Bronchial epithelial cell (primary cell): ENCODE data around the gene LRMDA. TPM values are rescaled to one million over a fixed set of nuclear protein-coding genes. Genes with fewer than 3 reads are reported as not detected.
A peak's percentile ranks its signal among the peaks of the same experiment; 100 is the strongest.

Experiments
- DNase-seq: peaks from one replicate; pipeline ENCODE4 v3.0.0-alpha.2; 2010; ENCODE audit warnings: low read depth
- FAIRE-seq: peaks from 2 replicates; lab custom pipeline; 2011; peaks lifted over from hg19 to GRCh38; lab: Jason Lieb, UNC
- H3K27me3 ChIP-seq: 2 replicates; pipeline ENCODE4 v1.5.1; 2011; ENCODE audit warnings: low read length; ENCODE audit not compliant: control insufficient read depth, insufficient read depth
- H3K36me3 ChIP-seq: 2 replicates; pipeline ENCODE4 v1.5.1; 2011; ENCODE audit warnings: low read length; ENCODE audit not compliant: control insufficient read depth, insufficient read depth
- H3K4me3 ChIP-seq: 2 replicates; pipeline ENCODE4 v1.5.1; 2011; ENCODE audit warnings: mild to moderate bottlenecking, low read depth, low read length, control low read depth
- total RNA-seq: library from RNA; depleted of rRNA; stranded (reverse); fragments of >200 nt; gene quantifications from 2 replicates; pipeline ENCODE4 v1.2.1, GENCODE V29; 2014
- TF ChIP-seq, protein P1 (sequence below): IDR thresholded peaks from 2 replicates; pipeline ENCODE4 v1.5.1; 2011; ENCODE audit warnings: mild to moderate bottlenecking, moderate library complexity, low read length, control low read depth, inconsistent platforms; ENCODE audit not compliant: insufficient read depth, severe bottlenecking

Gene LRMDA
- total RNA-seq, 1 donor from 2014 or later = 1.6 TPM

DNA sequence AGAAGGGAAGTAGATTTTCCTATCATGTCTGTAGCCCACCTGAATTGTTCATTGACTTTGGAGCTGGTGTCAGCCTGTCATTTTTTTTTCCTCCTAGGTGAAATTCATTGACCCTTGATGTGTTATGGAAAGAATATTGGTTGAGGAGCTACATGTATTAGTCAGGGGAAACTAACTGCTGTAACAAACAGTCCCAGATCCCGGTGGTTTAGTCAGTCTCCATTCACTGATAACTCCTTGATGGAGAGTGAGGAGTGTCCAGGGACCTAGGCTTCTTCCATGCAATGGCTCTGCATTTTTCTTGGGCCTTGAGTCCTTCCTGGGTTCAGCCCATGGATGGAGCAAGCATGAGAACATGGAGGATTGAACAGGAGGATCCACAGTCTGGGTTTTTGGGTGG lies 643.2 kb downstream of the LRMDA start:
- H3K4me3 ChIP-seq = no peak overlapping the region
- TF ChIP-seq, protein P1, sequence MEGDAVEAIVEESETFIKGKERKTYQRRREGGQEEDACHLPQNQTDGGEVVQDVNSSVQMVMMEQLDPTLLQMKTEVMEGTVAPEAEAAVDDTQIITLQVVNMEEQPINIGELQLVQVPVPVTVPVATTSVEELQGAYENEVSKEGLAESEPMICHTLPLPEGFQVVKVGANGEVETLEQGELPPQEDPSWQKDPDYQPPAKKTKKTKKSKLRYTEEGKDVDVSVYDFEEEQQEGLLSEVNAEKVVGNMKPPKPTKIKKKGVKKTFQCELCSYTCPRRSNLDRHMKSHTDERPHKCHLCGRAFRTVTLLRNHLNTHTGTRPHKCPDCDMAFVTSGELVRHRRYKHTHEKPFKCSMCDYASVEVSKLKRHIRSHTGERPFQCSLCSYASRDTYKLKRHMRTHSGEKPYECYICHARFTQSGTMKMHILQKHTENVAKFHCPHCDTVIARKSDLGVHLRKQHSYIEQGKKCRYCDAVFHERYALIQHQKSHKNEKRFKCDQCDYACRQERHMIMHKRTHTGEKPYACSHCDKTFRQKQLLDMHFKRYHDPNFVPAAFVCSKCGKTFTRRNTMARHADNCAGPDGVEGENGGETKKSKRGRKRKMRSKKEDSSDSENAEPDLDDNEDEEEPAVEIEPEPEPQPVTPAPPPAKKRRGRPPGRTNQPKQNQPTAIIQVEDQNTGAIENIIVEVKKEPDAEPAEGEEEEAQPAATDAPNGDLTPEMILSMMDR = no peak
- H3K27me3 ChIP-seq = no peaks in the 10 kb centered on the region
- no peak for DNase-seq
- no peaks in the 10 kb centered on the region for H3K36me3 ChIP-seq
- peak; percentile 83 for FAIRE-seq

- H3K36me3 ChIP-seq = no peaks in the 10 kb centered on the region
- no peak for FAIRE-seq
These were observed 649.0 kb downstream of the LRMDA start for GRCh38 chr10:76080451-76080850.

GRCh38 chr10:76080991-76081390 lies 649.6 kb downstream of the LRMDA start:
- Histone ChIP-seq H3K36me3 (no peaks in the 10 kb centered on the region), H3K27me3 (no peaks in the 10 kb centered on the region), H3K4me3 (no peak overlapping the region)
- TF ChIP-seq, protein P1 = no peak
- DNase-seq (peak; percentile 21), FAIRE-seq (no peak)

More at GRCh38 chr10:76080451-76080850, 649.0 kb downstream of the LRMDA start:
- TF ChIP-seq, protein P1 = no peak
- H3K4me3 ChIP-seq = no peak overlapping the region
- H3K27me3 ChIP-seq = no peaks in the 10 kb centered on the region
- DNase-seq = peak; percentile 6

- FAIRE-seq = no peak
- DNase-seq = peak; percentile 69
- TF ChIP-seq, protein P1 = no peak
- no peaks in the 10 kb centered on the region for H3K27me3 ChIP-seq
- no peak overlapping the region for H3K4me3 ChIP-seq
- no peaks in the 10 kb centered on the region for H3K36me3 ChIP-seq
These were observed 650.8 kb downstream of the LRMDA start for GRCh38 chr10:76082232-76082631.

DNA sequence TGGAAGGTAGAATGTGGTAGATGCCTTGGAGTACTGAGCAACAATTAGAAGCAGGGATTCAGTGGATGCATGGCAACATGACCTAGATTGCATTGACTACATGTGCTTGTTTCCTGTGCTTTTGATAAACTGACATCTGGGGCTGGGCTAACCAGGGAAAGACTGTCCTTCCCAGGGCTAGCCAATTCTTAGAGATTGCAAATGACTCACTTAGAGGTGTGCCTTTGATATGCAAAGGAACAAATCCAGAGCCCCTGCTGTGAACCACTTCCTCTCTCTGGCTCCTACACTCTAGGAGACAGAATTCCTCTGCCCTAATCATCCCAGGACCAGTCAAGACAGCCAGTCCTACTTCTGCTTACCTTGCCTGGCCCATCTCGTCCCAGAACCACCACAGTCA lies 651.5 kb downstream of the LRMDA start:
- no peaks in the 10 kb centered on the region for H3K36me3 ChIP-seq
- TF ChIP-seq, protein P1 = no peak
- FAIRE-seq = no peak
- H3K27me3 ChIP-seq = no peaks in the 10 kb centered on the region
- H3K4me3 ChIP-seq = no peak overlapping the region
- DNase-seq = peak; percentile 74
